ENCODE measurements around the gene ACSL1.
A peak's percentile ranks its signal among the peaks of the same experiment; 100 is the strongest.
"Not testable (repeated sequence)": the region's sequence is repeated elsewhere in the genome, so short reads cannot be mapped to it uniquely, and the experiment has no call there.

ACSL1 gene

DNA sequence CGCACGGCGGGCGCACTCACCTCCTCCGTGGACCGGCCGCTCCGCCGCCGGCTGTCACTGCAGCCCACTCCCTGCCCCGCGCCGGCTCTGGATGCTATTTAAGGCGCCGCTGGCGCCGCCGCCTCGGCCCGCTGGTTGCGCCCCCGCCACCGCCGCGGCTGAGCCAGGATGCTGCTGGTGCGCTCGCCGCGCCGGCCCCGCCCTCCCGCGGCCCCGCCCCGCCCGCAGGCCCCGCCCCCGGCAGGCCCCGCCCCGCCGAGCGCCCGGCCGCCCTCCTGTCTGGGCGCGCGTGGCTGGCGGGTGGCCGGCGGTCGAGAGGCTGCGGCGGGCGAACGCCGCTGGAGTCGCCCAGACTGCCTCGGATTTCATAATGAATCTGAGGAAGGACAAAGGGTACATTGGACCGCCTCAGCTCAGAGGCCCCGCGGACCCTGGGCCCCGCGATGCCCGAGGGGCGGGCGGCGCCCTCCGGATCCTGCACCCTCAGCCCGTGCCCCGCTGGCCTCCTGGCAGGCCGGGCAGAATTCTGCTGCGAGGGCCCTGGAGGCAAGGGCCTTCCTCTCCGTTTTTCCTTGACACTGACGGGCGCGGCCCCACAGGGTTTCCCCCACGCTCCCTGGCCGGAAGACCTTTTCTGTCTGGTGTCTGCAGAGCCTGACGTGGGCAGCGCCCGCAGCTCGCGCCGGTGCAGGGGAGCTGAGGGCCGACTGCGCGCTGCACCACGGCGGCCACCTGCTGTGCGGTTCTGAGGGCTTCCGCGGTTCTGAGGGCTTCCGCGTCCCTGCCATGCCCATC is at the start of gene ACSL1:
Gene ACSL1 (minus strand): TSS at position 73 of the 795 bp plus-strand sequence. CDS start 22,454 bp downstream, outside the sequence.
- peak in 1 of 2 experiments; percentile 25 for DNase-seq

GRCh38 chr4:184873054-184873453 is 47.3 kb upstream of the ACSL1 start:
- no peak for DNase-seq

- DNase-seq = no peak
Measured at GRCh38 chr4:184870718-184871117, 45.0 kb upstream of the ACSL1 start.

GRCh38 chr4:184868623-184869022 is 42.9 kb upstream of the ACSL1 start:
- no peak for DNase-seq

GRCh38 chr4:184863916-184864315 is 38.1 kb upstream of the ACSL1 start:
- DNase-seq = no peak

GRCh38 chr4:184861047-184861446 is 35.3 kb upstream of the ACSL1 start:
- no peak for DNase-seq

DNA sequence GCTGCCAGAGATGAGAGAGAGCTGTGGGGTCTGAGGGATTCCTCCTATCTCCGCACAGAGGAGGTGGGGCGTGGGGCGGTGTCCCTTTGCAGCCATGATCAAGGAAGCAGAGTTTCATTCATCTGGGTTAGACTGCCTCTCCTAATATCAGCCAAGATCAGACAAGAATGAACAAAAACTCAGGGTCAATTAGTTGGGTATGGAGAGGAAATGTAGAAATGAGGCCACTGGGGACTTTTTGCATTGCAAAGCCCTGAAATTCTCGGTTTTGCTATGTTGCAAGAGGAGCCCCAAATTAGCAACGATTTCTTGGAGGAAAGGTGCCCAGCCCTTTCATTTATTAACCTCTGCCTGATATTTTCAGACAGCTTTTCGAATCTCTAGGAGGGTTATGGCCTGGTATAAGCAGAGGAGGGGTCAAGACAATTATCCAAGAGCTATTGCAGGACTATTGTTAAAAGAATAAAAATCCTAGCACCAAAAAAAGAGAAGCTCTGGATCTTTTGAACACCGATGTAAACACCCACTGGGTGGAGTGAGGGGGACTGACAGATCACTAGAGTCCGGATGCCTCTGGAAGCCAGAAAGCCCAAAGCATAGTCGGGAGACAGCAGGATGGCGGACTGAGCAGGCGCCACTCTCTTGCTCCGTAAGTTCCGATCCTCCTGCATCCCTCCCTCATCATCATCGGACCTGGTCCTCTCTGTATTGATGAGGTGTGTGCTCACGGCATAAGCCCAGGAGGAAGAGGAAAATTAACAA is 34.4 kb upstream of the ACSL1 start:
- DNase-seq = no peak

DNA sequence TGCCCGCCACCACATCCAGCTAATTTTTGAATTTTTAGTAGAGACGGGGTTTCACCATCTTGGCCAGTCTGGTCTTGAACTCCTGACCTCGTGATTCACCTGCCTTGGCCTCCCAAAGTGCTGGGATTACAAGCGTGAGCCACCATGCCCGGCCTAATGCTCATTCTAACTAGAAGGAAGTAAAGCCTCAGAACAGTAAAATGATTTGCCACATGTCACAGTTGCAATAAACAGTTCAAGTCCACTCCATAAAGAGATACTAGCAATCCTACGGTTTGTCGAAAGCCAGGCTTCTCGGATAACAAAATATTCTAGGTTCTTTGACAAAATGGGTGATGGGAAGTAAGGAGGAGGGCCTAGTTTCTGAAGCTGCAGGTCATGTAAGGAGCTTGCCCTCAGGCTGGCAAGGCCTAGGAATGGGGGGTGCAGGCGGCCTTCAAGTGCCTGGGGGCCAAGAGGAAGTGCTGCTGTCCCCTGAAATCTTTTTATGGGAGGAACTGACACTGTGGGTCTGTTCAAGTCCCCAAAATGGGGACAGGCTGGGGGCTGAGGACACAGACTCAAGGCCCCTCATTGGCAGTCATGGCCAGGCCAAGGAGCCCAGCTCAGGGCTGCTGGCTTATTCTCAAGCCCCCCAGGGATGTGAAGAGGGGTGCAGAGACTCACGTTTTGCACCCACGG is 31.8 kb upstream of the ACSL1 start:
- no peak for DNase-seq

DNA sequence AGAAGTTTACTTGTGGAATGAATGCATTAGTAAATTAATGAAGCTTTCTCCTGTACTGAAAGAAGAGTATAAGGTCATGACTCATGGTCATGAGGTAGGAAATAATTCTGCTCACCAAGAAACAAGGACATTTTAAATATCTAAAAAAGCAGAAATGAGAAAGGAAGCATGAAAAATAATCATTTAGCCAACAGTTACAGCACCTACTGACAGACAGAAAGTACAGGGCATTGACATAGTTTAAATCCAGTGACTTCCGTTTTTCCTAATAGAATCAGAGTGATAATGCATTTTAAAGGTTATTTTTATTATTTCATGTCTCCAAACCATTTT is 30.5 kb upstream of the ACSL1 start:
- no peak for DNase-seq

DNA sequence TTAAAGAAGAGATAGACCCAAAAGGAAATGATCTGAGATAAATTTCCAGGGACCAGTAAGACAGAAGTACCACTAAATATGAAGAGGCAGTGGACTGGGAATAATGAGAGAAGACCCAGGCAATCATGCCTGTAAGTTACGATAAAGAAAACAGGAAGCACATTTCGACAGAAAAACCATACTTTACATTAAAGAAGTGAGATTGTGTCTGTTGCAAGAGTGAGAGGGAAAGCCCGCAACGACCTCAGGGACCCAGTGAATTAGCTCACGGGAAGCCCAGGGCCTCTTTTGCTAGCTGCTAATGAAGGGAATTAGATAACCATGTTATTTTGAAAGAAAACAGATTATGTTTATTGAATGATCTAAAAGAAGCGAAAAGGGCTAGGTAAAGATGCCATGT is 28.9 kb upstream of the ACSL1 start:
- DNase-seq = no peak

- DNase-seq = no peak
Measured at GRCh38 chr4:184853436-184853835, 27.7 kb upstream of the ACSL1 start.

- no peak for DNase-seq
Measured at GRCh38 chr4:184851886-184852285, 26.1 kb upstream of the ACSL1 start.

- DNase-seq = no peak
Measured at GRCh38 chr4:184851200-184851541, 25.4 kb upstream of the ACSL1 start.

DNA sequence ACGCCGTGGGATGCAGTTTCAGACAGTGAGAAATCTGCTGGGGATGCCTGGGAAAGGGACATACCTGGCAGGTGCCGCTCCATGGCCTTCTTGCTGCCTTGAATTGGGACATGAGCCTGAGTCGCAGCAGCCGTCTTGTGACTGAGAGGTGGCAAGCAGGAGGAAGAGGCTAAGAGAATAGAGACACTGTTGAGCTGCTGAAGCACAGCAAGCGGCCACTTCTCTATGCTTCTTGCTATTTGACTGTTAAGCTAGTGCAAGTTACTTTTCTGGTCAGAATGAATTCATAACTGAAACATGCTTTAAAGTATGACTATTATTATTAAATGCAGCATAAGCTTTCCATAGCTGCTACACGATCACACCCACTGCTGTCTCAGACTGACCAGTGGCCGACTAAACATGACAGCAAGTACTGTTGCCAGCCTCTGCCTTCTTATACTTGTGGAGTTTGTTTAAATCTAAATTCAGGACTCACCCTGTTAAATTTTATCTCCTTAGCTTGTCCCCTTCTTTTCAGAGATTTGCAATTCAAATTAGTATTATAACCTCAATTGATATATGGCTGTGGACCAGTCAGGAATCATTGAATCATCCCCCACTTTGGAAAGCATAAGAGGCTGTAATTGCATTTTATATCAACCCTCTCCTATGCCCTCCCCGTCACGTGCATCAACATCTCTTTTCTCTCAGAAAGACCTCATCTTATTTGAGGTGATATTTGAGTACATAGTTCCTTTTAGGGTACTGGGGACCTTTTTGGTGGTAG is 24.8 kb upstream of the ACSL1 start:
- DNase-seq = no peak

- no peak for DNase-seq
Measured at GRCh38 chr4:184850018-184850417, 24.2 kb upstream of the ACSL1 start.

DNA sequence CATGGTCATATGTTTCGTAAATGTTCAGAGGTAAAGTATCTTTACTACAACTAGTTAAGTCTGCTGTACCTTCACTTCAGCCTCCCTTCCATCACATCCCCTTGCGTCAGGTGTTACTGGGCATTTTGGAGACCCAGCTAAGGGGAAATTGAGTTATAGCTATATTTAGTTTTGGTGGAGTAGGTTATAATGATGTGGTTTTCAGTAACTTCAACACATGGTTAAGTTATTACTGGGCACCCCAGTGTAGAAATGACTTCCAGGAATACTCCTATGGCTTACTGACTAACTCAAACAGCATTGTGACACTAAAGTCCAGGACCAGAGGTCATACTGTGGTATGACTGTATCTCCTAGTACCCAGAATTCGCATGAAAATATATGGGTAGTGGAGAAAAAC is 23.4 kb upstream of the ACSL1 start:
- DNase-seq = no peak

DNA sequence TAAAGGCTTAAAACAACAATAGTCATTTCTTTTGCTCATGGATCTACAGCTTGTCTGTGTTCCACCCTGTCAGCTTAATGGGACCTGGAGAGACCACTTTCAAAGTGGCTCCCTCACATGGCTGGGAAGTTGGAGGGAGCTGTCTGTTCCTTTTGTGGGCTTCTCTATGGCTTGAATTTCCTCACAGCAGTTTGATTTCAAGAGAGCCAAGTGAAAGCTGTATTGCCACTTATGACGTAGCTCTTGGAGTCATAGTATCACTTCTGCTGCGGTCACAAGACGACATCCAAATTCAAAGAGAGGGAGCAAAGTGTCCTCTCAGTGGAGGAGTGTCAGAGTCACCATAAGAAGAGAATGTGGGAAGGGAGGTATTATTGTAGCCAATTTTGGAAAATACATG is 22.7 kb upstream of the ACSL1 start:
- DNase-seq = no peak

GRCh38 chr4:184846531-184846930 is 20.8 kb upstream of the ACSL1 start:
- no peak for DNase-seq

DNA sequence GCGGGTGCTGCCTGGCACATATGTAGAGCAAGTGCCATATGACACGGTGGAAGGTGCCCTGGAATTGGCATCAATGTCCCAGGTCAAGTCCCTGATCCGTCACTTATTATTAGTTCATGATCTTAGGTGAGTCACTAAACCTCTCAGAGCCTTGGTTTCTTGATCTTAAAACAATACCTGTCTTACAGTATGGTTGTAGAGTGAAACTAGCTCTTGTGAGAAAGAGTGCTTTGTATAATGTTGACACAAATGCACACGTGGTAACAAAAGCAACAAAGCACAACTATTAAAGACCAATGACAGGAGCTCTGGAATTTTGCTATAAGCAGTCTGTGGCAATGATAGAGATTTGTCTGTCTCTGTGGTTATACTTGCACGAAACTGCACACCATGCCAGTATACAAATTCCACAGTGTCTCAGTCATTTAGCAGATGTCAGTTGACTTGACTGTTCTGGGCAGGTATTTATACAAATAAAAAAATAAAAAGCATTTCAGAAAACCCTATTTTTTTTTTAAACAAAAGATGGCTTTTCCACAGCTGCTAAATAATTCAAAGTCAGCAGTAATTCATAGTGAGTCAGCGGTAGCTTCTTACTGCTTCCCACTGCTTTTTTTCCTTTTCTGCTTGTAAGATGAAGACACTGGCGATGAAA is 19.7 kb upstream of the ACSL1 start:
- no peak for DNase-seq

DNA sequence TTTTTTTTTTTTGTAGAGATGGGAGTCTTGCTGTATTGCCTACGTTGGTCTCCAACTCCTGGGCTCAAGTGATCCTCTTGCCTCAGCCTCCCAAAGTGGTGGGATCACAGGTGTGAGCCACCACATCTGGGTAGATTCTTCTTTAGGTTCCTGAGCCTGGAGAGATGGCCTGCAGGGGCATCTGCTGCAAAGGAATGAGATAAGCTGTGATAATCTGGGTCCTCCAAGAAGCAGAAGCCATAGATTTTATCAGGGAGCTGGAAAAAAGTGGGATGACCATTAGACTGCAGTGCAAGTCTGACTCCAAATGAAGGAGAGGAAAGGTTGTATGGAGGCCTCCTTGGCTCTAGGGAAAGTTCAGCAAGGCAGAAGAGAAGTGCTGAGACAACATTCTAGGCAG is 19.0 kb upstream of the ACSL1 start:
- no peak for DNase-seq

DNA sequence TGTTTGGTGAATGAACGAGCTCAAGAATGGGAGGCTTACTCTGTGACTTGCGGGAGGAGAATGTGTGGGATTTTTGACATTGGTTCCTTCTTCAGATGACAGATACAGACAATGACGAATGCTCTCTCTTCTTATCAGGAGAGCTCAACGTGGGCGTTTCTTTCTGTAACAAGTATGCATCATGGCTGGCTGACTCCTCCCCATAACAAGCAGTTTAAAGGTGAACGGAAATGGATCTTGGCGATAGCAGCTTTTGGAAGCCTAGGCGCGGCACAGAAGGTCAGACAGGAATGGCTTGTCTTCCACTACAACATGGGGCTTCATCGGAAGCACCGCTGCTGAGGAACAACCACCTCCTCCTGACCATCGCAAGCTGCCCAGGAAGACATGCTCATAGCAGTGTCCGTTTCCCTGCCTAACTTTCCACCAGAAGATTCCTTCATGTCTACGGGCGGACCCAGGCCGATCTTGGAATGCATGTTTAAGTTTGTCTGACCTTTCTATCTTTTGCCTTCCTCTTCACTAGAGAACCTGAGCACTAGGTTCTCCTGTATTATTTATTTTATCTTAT is 18.3 kb upstream of the ACSL1 start:
- no peak for DNase-seq

DNA sequence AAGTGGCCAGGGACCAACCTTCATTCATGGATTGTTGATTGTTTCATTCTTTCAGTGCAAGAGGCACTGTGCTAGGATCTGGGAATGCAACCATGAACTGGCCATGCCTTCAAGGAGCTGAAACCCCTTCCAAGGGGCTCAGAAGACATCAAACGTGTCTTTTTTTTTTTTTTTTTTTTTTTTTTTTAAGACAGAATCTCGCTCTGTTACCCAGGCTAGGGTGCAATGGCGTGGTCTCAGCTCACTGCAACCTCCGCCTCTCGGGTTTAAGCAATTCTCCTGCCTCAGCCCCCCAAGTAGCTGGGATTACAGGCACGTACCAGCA is 13.3 kb upstream of the ACSL1 start:
- DNase-seq = not testable (repeated sequence)
